Measurements from ENCODE around the gene UNC5CL. TPM values are rescaled to one million over a fixed set of nuclear protein-coding genes. Genes with fewer than 3 reads are reported as not detected.

Gene UNC5CL
- total and polyA plus RNA-seq, 2 of the 4 experiments (the other 2 are of a cell fraction) = not detected

- H3K14ac ChIP-seq (replicated peaks; ENCODE audit: low read depth, low read length) = no peak overlapping the region
- no peaks in the 10 kb centered on the region; the same call in 1 of the 2 replicates for H4K20me1 ChIP-seq (ENCODE audit: insufficient read depth, low read length)
- H2AFZ ChIP-seq (replicated peaks; ENCODE audit: low read length, poor library complexity) = no peak overlapping the region
- dilution Hi-C loops (cut with HindIII; ENCODE audit: low sequenced_read_pairs, unreplicated experiment) (no loop called here), intact Hi-C loops (cut with micrococcal nuclease) (loop anchor here (1.0 to 10.0 kb wide), 6 partner anchors 39 to 1722 kb away; no protein-coding TSS in a partner anchor), in situ Hi-C loops (cut with MboI; ENCODE audit: low sequenced_read_pairs) (no loop called here)
- H2AK9ac ChIP-seq (replicated peaks; ENCODE audit: low read depth, low read length, poor library complexity) = no peak overlapping the region
- H3K4me1 ChIP-seq (ENCODE audit: control insufficient read depth, insufficient read depth, low read length) = no peaks in the 10 kb centered on the region
- peaks cover 0 to 3% of the 10 kb centered on the region in 2 experiments; a peak in 1 of 4 replicates for H3K79me1 ChIP-seq (ENCODE audit: low read depth in 1 of 2, low read length in 2 of 2)
- H4K5ac ChIP-seq (ENCODE audit: low read depth, low read length) = no peak overlapping the region
- H3K4ac ChIP-seq (ENCODE audit: low read depth, low read length) = no peak overlapping the region
- H2BK15ac ChIP-seq (ENCODE audit: low read depth, low read length) = no peak overlapping the region
- H3K9ac ChIP-seq (ENCODE audit: low read depth, low read length) = no peak overlapping the region
- H3K27me3 ChIP-seq (ENCODE audit: control insufficient read depth, insufficient read depth, low read length) = no peaks in the 10 kb centered on the region
- CTCF ChIA-PET = no interaction called here
- H3K18ac ChIP-seq (ENCODE audit: low read depth, low read length) = no peak overlapping the region
- no peak overlapping the region for H3K27ac ChIP-seq (ENCODE audit: insufficient read depth, low read length)
- no peak overlapping the region for H3K4me3 ChIP-seq (ENCODE audit: insufficient read depth, low read depth, low read length)
- no peak overlapping the region for H2BK120ac ChIP-seq (ENCODE audit: low read depth, low read length)
- no peaks in the 10 kb centered on the region for H3K9me1 ChIP-seq (ENCODE audit: insufficient read depth, low read length)
- POLR2A ChIA-PET (ENCODE audit: unreplicated experiment) = no interaction called here
- BruUV-seq (replicated peaks) = no TSS peak
- H4K91ac ChIP-seq (ENCODE audit: insufficient read depth, low read depth, low read length) = no peak overlapping the region
- DNase-seq (peak; percentile 84), ATAC-seq (ENCODE audit: low read depth) (peak; percentile 40; the same call in 1 of the 2 replicates)
- no peak overlapping the region for H2AK5ac ChIP-seq (ENCODE audit: low read depth, low read length)
- no peak overlapping the region for H3K4me2 ChIP-seq (ENCODE audit: low read depth, low read length)
- H2BK20ac ChIP-seq (ENCODE audit: low read depth, low read length) = no peak overlapping the region
- H3K23ac ChIP-seq (ENCODE audit: low read depth, low read length) = no peak overlapping the region
- H3K9me3 ChIP-seq (ENCODE audit: control insufficient read depth, insufficient read depth, low read length) = no peaks in the 10 kb centered on the region
- no peak overlapping the region for H4K8ac ChIP-seq (ENCODE audit: low read depth in 2 of 2, low read length in 2 of 2)
- TF ChIP-seq SMC3 (IDR thresholded peaks at IDR 0.05; ENCODE audit: low read depth, low read length) = peak; percentile 49
- no peak for TF ChIP-seq CEBPB (IDR thresholded peaks at IDR 0.05; ENCODE audit: low read depth, low read length)
- TF ChIP-seq RAD21 (IDR thresholded peaks at IDR 0.05; ENCODE audit: low read length) = peak; percentile 78
- TF ChIP-seq POLR2A (IDR thresholded peaks at IDR 0.05; ENCODE audit: low read depth, low read length) = no peak
- TF ChIP-seq BHLHE40 (IDR thresholded peaks at IDR 0.05; ENCODE audit: low read depth, low read length) = no peak
- TF ChIP-seq MAZ (IDR thresholded peaks at IDR 0.05; ENCODE audit: borderline replicate concordance, low read depth, low read length) = no peak
- no peak for TF ChIP-seq ELK1 (IDR thresholded peaks at IDR 0.05; ENCODE audit: borderline replicate concordance, low read depth, low read length)
- peak; percentile 24; the same call in 1 of the 2 replicates for TF ChIP-seq MAFK (IDR thresholded peaks at IDR 0.05; ENCODE audit: low read depth, low read length)
- TF ChIP-seq MXI1 (IDR thresholded peaks at IDR 0.05; ENCODE audit: borderline replicate concordance, low read depth, low read length) = no peak
- no peak for TF ChIP-seq NFE2L2 (IDR thresholded peaks at IDR 0.05; ENCODE audit: low read depth, low read length)
- peak; percentile 79 for TF ChIP-seq CTCF (conservative IDR thresholded peaks at IDR 0.05; ENCODE audit: low read depth, low read length)
- no peak for TF ChIP-seq RFX5 (IDR thresholded peaks at IDR 0.05; ENCODE audit: low read depth, low read length)
- TF ChIP-seq FOS (IDR thresholded peaks at IDR 0.05; ENCODE audit: low read depth, low read length) = no peak
- no peak for TF ChIP-seq CHD1 (IDR thresholded peaks at IDR 0.05; ENCODE audit: low read depth, low read length)
- no peak overlapping the region for H2BK5ac ChIP-seq (ENCODE audit: low read depth, low read length, poor library complexity, severe bottlenecking)
- WGBS, 2 experiments (ENCODE audit: extremely low coverage in 2 of 2, insufficient read length in 1 of 2) = no CpG with 5 or more reads among the region's 3 CpGs
- no peaks in the 10 kb centered on the region; the same call in 1 of the 2 replicates for H3K36me3 ChIP-seq (ENCODE audit: control insufficient read depth, insufficient read depth, low read length)
- H3K56ac ChIP-seq (ENCODE audit: extremely low read depth, insufficient read depth, low read length) = no peak overlapping the region
Measured at GRCh38 chr6:41066867-41067304, 27.9 kb upstream of the UNC5CL start.

Measured in IMR-90 (cell line).